ENCODE data around the gene KCNMB1.

Gene KCNMB1, protein sequence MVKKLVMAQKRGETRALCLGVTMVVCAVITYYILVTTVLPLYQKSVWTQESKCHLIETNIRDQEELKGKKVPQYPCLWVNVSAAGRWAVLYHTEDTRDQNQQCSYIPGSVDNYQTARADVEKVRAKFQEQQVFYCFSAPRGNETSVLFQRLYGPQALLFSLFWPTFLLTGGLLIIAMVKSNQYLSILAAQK
- total RNA-seq, result 0 to 0.15 (median 0) reads per million in 4 donors

GRCh38 chr5:170388818-170389549 lies at the start of gene KCNMB1:
TSS of gene KCNMB1 (minus strand) at chr5:170389367. CDS start at chr5:170385447, 3,920 bp downstream.
- DNase-seq, result no peak

DNA sequence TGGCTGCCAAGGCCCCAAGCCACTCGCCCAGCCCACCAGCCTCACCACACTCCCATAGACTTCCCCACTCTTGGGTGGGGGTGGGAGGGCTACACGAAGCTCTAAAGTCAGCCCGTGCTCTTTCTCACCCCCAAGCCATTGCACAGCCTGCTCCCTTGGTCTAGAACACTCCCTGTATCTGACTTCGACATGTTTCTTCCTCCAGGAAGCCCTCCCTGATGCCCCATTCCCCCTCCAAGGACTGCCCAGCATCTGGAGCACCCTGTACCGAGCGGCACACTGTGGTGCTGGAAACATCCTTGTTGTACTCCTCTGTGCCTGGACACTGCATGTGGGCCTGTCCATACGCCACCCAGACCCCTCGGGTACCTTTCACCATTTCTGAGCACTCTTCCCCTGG lies 49.4 kb upstream of the KCNMB1 start:
- DNase-seq, result no peak

GRCh38 chr5:170437621-170438375 lies 48.6 kb upstream of the KCNMB1 start:
- no peak for DNase-seq

GRCh38 chr5:170436335-170436734 lies 47.2 kb upstream of the KCNMB1 start:
- no peak for DNase-seq

DNA sequence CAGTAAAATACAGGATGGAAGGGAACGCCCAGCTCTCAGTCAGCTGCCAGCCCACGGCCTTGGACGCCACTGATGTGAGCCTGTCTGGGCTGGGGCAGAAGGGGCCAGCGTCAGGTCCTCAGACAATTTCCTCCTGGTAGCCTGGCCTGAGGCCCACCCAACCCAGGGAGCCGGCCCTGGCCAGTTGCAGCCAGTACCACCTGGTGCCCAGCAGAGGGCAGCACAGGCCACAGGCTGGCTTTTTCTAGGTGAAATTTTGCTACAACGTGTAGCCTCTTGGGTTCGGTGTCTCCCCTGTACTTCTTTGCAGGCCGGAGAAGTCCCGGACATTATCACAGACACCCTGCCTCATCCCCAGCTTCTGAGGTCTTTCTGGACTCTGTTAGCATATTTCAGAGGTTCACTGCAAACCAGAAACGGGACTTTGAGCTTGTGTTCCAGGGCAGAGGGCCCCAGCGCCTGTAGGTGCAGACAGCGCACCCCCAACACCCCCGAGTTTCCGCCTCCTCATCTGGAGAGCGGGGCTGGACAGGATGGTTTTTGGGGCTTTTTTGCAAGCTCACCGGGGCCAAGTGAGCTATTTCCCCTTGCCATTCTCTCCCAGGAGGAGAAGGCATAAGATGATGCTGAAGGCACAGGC lies 45.9 kb upstream of the KCNMB1 start:
- peak in 4 of 5 donors; percentile 27 to 42 (median 31) for DNase-seq

GRCh38 chr5:170432669-170433068 lies 43.5 kb upstream of the KCNMB1 start:
- no peak for DNase-seq

GRCh38 chr5:170431571-170431970 lies 42.4 kb upstream of the KCNMB1 start:
- no peak for DNase-seq

- DNase-seq, result no peak
Measured at GRCh38 chr5:170430866-170431437, 41.8 kb upstream of the KCNMB1 start.

DNA sequence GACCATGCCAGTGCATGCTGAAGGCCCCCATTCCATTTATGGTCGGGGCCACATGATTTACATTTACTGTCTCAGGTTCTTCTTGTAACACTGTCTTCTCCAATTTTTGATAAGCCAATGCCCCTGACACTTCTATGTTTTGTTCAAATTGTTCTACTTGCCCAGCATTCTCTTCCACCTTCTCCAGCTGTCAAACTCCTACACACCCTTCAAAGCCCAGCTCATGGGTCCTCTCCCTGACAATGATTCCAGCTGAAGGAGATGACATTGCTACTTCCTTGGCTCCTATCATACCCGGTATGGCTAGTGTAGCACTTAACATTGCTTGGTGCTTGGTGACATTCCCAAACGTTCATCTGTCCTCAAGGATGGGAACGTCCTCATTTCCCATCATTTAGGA lies 41.1 kb upstream of the KCNMB1 start:
- no peak for DNase-seq

DNA sequence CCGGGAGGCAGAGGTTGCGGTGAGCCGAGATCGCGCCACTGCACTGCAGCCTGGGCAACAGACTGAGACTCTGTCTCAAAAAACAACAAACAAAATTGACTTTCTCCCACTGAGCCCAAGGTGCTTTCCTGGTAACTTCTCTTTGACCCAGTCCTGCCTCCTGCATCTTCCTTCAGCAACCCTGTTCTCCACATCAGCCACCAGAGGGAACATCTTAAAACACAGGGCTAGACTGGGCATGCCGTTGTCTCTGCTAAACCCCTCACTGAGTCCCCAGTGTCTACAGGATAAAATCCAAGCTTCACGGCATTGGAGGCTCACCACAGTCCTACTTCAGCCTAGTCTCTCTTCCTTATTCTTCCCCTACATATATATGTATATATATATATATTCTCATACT lies 39.8 kb upstream of the KCNMB1 start:
- DNase-seq, result no peak

DNA sequence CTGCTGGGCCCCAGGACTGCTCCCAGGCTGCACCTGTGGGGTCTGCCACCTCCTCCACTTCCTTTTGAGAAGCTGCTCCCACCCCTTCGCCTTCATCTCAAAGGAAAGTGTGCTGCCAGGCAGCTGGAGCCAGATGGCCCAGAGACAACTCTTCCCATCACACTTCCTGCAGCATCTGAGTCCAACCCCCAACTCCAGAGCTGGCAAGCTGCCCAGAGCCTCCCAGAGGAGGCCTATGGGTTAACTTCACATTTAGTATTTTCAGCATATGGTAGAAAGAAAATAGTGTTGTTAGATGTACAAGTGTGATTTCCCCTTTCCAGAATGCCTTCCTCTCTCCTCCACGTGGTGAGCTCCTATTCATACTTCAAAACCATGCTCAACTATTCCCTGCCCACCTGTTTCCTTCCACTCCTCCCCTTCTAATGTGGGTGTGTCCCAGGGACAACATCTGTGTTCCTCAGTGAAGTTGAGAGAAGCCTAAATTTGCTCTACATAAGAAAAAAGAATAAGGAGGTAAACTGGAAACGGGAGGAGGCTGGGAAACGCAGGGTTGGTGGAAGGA lies 38.6 kb upstream of the KCNMB1 start:
- DNase-seq, result no peak

- no peak for DNase-seq
Measured at GRCh38 chr5:170426786-170427185, 37.6 kb upstream of the KCNMB1 start.

- DNase-seq, result no peak
Measured at GRCh38 chr5:170426149-170426767, 37.1 kb upstream of the KCNMB1 start.

- DNase-seq, result no peak
Measured at GRCh38 chr5:170425731-170426130, 36.6 kb upstream of the KCNMB1 start.

GRCh38 chr5:170424629-170425028 lies 35.5 kb upstream of the KCNMB1 start:
- DNase-seq, result no peak

DNA sequence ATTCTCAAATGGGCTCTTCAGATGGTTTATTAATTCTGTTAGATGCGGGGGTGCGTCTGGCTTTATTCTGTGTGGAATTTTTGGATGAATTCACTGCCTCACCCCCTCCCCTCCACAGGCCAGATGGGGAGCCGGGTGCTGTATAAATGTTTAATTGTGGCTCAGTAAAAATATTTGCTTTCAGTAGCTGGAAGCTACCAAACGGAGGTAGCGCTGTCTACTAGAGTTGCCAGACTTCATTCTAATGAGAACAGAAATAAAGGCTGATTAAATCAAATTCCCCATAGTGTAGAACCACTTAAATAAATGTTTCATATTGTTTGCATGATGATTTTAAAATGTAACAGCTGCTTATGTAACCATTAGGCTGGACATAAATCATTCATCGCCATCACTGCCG lies 34.5 kb upstream of the KCNMB1 start:
- no peak for DNase-seq

DNA sequence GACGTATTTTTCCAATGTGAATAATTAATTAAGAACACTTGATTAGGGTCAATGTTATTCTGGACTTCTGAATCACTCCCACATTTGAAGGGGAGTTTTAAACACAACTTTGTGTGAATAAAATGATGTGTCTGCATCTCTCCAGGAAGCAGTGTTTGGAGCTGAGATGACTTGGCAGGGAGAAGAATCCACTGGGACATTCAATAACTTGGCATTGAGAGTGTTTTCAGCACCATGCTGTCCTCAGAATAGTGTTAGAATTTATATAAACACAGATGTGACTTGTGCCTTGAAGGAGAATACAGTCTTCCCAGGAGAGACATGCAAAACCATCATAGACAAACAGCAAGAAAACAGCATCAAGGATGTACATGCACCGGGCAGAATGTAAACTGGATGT lies 32.7 kb upstream of the KCNMB1 start:
- no peak for DNase-seq

- peak in 4 of 5 donors; percentile 27 to 48 (median 38) for DNase-seq
Measured at GRCh38 chr5:170420806-170421412, 31.7 kb upstream of the KCNMB1 start.

DNA sequence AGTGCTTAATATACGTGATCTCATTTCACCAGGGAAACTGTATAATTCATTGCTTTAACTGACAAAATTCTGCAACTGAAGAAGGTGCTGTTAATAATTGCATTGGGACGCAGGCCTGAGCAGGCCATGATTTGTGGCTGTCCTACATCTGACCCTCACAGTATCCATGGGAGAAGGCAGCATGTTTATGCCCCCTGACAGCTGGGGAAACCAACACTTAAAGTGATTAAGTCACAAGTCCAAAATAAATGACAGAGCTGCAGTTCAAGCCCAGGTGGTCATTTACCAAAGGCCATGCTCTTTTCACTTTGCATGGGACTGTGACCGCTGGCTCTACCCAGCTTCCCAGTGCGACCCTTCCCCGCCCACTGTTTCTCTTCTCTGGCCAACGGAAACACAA lies 30.5 kb upstream of the KCNMB1 start:
- no peak for DNase-seq

- DNase-seq, result no peak
Measured at GRCh38 chr5:170418736-170419135, 29.6 kb upstream of the KCNMB1 start.

GRCh38 chr5:170416526-170416925 lies 27.4 kb upstream of the KCNMB1 start:
- peak in 1 of 5 donors; percentile 32 for DNase-seq

GRCh38 chr5:170414786-170415185 lies 25.6 kb upstream of the KCNMB1 start:
- DNase-seq, result no peak
